ENCODE measurements around the gene IQCF2. TPM values are rescaled to one million over a fixed set of nuclear protein-coding genes. Genes with fewer than 3 reads are reported as not detected.
"Not testable (repeated sequence)": the region's sequence is repeated elsewhere in the genome, so short reads cannot be mapped to it uniquely, and the experiment has no call there.

Gene IQCF2
- polyA plus RNA-seq, 1 donor = not detected

DNA sequence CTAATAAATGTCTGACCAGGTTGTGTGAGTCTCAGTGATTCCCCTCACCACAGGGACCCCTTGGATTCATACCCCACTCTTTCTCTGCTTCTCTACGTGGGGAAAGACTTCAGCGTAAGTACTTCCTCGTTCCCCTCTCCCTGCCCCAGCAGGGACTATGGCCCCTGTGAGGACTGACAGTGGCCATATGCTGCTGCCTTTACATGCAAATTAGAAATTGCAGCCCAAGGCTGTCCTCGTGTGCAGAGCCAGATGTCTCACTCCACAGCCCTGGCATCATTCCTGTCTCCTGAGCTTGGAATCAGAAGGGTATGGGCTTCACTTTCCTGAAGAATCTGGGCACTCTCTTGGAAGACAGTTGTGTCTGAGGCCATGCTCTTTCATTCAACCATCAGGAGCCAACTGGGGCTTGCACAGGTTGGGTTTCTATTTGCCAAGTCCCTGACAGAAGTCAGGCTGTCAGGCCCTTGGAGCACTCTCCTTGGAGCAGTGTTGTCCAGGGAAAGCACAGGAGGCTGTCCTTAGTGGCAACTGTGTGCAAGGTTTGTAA, 30.5 kb upstream of the IQCF2 start:
- no peaks in the 10 kb centered on the region for H3K27me3 ChIP-seq (ENCODE audit: control insufficient read depth, insufficient read depth, low read length)
- no peak overlapping the region for H3K27ac ChIP-seq (ENCODE audit: low read length)
- H3K4me3 ChIP-seq (ENCODE audit: low read length) = no peak overlapping the region
- no peak for DNase-seq
- no CpG with 5 or more reads among the region's 4 CpGs for WGBS (ENCODE audit: insufficient coverage, low lambda C conversion rate)
- H3K4me1 ChIP-seq (ENCODE audit: control insufficient read depth, insufficient read depth, low read length) = no peaks in the 10 kb centered on the region
- H3K36me3 ChIP-seq (ENCODE audit: control insufficient read depth, insufficient read depth, low read length) = no peaks in the 10 kb centered on the region
- no peaks in the 10 kb centered on the region for H3K9me3 ChIP-seq (ENCODE audit: control insufficient read depth, low read depth, low read length)

DNA sequence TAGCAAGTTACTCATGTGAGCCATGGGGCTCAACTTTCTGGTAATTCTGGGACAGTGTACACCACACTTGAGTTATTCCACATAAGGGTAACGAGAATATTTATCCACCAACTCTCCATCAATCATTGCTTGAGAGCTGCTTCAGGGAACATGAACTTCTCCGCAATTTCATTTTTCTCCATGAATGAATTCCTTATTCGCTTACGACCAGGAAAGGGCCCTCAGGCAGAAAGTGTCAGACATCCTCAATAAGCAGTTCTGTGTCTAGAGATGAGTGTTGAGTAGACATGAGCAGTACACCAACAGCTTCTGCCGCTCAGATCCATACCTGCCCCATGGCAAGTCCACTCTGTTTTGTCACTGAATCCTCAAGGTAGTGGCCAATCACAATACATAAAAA, 24.8 kb upstream of the IQCF2 start:
- no peaks in the 10 kb centered on the region for H3K4me1 ChIP-seq (ENCODE audit: control insufficient read depth, insufficient read depth, low read length)
- no peaks in the 10 kb centered on the region for H3K36me3 ChIP-seq (ENCODE audit: control insufficient read depth, insufficient read depth, low read length)
- H3K9me3 ChIP-seq (ENCODE audit: control insufficient read depth, low read depth, low read length) = no peaks in the 10 kb centered on the region
- H3K27me3 ChIP-seq (ENCODE audit: control insufficient read depth, insufficient read depth, low read length) = no peaks in the 10 kb centered on the region
- H3K4me3 ChIP-seq (ENCODE audit: low read length) = no peak overlapping the region
- no peak overlapping the region for H3K27ac ChIP-seq (ENCODE audit: low read length)
- WGBS (ENCODE audit: insufficient coverage, low lambda C conversion rate) = 83% methylated on average over 1 of the region's 5 CpGs
- no peak for DNase-seq

GRCh38 chr3:51845129-51845528, 16.3 kb upstream of the IQCF2 start:
- Histone ChIP-seq H3K9me3 (ENCODE audit: control insufficient read depth, low read depth, low read length) (peaks cover 3% of the 10 kb centered on the region), H3K27ac (ENCODE audit: low read length) (no peak overlapping the region), H3K4me1 (ENCODE audit: control insufficient read depth, insufficient read depth, low read length) (no peaks in the 10 kb centered on the region), H3K36me3 (ENCODE audit: control insufficient read depth, insufficient read depth, low read length) (no peaks in the 10 kb centered on the region), H3K4me3 (ENCODE audit: low read length) (no peak overlapping the region), H3K27me3 (ENCODE audit: control insufficient read depth, insufficient read depth, low read length) (peaks cover 5% of the 10 kb centered on the region)
- no peak for DNase-seq
- WGBS (ENCODE audit: insufficient coverage, low lambda C conversion rate) = 88% methylated on average over 3 of the region's 7 CpGs

DNA sequence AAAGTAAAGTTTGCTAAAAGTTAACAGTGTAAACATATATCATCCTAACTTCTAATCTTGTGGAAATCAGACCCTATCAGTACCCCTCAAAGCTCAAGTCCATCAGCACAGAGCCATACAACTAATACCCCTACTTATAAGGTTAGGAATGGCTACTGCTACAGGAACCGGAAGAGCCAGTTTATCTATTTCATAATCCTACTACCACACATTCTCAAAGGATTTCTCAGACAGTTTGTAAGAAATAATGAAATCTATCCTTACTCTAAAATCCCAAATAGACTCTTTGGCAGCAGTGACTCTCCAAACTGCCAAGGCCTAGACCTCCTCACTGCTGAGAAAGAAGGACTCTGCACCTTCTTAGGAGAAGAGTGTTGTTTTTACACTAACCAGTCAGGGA, 6.0 kb upstream of the IQCF2 start:
- H3K4me1 ChIP-seq (ENCODE audit: control insufficient read depth, insufficient read depth, low read length); H3K27me3 ChIP-seq (ENCODE audit: control insufficient read depth, insufficient read depth, low read length); H3K36me3 ChIP-seq (ENCODE audit: control insufficient read depth, insufficient read depth, low read length); H3K9me3 ChIP-seq (ENCODE audit: control insufficient read depth, low read depth, low read length); H3K4me3 ChIP-seq (ENCODE audit: low read length); DNase-seq; H3K27ac ChIP-seq (ENCODE audit: low read length): not testable (repeated sequence)
- WGBS (ENCODE audit: insufficient coverage, low lambda C conversion rate) = no CpG with 5 or more reads among the region's 1 CpG

- no peak for DNase-seq
- H3K36me3 ChIP-seq (ENCODE audit: control insufficient read depth, insufficient read depth, low read length) = no peaks in the 10 kb centered on the region
- H3K27me3 ChIP-seq (ENCODE audit: control insufficient read depth, insufficient read depth, low read length) = no peaks in the 10 kb centered on the region
- H3K4me3 ChIP-seq (ENCODE audit: low read length) = no peak overlapping the region
- H3K9me3 ChIP-seq (ENCODE audit: control insufficient read depth, low read depth, low read length) = peaks cover 4% of the 10 kb centered on the region
- H3K27ac ChIP-seq (ENCODE audit: low read length) = no peak overlapping the region
- WGBS (ENCODE audit: insufficient coverage, low lambda C conversion rate) = no CpG with 5 or more reads among the region's 13 CpGs
- no peaks in the 10 kb centered on the region for H3K4me1 ChIP-seq (ENCODE audit: control insufficient read depth, insufficient read depth, low read length)
Observed at GRCh38 chr3:51862886-51863285, 1.5 kb downstream of the IQCF2 start.

DNA sequence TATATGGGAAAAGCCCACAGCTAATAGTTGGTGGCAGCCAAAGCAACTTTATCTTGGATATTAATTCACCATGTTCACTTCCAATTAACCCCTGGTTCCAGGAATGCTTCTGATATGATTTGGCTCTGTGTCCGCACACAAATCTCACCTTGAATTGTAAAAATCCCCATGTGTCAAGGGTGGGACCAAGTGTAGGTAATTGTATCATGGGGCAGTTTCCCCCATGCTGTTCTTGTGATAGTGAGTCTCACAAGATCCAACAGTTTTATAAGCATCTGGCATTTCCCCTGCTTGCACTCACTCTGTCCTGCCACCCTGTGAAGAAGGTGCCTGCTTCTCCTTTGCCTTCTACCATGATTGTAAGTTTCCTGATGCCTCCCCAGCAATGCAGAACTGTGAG, 7.5 kb downstream of the IQCF2 start:
- no CpG with 5 or more reads among the region's 1 CpG for WGBS (ENCODE audit: insufficient coverage, low lambda C conversion rate)
- not testable (repeated sequence) for H3K27ac ChIP-seq (ENCODE audit: low read length)

GRCh38 chr3:51869304-51869703, 7.9 kb downstream of the IQCF2 start:
- Histone ChIP-seq H3K27ac (ENCODE audit: low read length) (no peak overlapping the region), H3K9me3 (ENCODE audit: control insufficient read depth, low read depth, low read length) (no peaks in the 10 kb centered on the region), H3K4me3 (ENCODE audit: low read length) (no peak overlapping the region), H3K4me1 (ENCODE audit: control insufficient read depth, insufficient read depth, low read length) (no peaks in the 10 kb centered on the region), H3K36me3 (ENCODE audit: control insufficient read depth, insufficient read depth, low read length) (no peaks in the 10 kb centered on the region), H3K27me3 (ENCODE audit: control insufficient read depth, insufficient read depth, low read length) (no peaks in the 10 kb centered on the region)
- no CpG with 5 or more reads among the region's 2 CpGs for WGBS (ENCODE audit: insufficient coverage, low lambda C conversion rate)
- no peak for DNase-seq

More for the DNA sequence above, 7.5 kb downstream of the IQCF2 start:
- DNase-seq; H3K27me3 ChIP-seq (ENCODE audit: control insufficient read depth, insufficient read depth, low read length); H3K9me3 ChIP-seq (ENCODE audit: control insufficient read depth, low read depth, low read length); H3K4me3 ChIP-seq (ENCODE audit: low read length); H3K36me3 ChIP-seq (ENCODE audit: control insufficient read depth, insufficient read depth, low read length); H3K4me1 ChIP-seq (ENCODE audit: control insufficient read depth, insufficient read depth, low read length): not testable (repeated sequence)

DNA sequence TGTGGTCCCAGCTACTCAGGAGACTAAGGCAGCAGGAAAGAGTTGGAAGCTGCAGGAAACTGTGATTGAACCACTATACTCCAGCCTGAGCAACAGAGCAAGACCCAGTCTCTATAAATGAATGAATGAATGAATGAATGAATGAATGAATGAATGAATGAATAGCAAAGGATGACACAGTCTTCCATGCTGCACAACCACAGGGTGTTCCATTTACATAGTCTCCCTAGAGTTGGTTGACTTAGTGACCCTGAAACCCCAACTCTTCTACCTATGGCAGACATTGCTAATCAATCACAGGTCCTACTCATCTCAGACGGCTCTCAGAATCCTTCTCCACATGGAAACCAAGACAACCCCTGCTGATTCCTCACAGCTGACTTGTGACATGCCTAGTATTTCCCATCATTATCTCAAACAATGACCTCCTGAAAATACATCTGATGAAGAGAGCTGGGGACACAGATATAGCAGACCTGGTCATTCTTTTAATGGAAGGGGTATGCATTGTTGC, 11.9 kb downstream of the IQCF2 start:
- Histone ChIP-seq H3K27ac (ENCODE audit: low read length) (no peak overlapping the region), H3K36me3 (ENCODE audit: control insufficient read depth, insufficient read depth, low read length) (no peaks in the 10 kb centered on the region), H3K4me1 (ENCODE audit: control insufficient read depth, insufficient read depth, low read length) (no peaks in the 10 kb centered on the region), H3K9me3 (ENCODE audit: control insufficient read depth, low read depth, low read length) (no peaks in the 10 kb centered on the region), H3K4me3 (ENCODE audit: low read length) (no peak overlapping the region), H3K27me3 (ENCODE audit: control insufficient read depth, insufficient read depth, low read length) (peaks cover 2% of the 10 kb centered on the region)
- no CpG with 5 or more reads among the region's 1 CpG for WGBS (ENCODE audit: insufficient coverage, low lambda C conversion rate)
- DNase-seq = no peak

GRCh38 chr3:51873876-51874275, 12.5 kb downstream of the IQCF2 start:
- Histone ChIP-seq H3K4me1 (ENCODE audit: control insufficient read depth, insufficient read depth, low read length) (no peaks in the 10 kb centered on the region), H3K4me3 (ENCODE audit: low read length) (no peak overlapping the region), H3K27me3 (ENCODE audit: control insufficient read depth, insufficient read depth, low read length) (peaks cover 2% of the 10 kb centered on the region), H3K27ac (ENCODE audit: low read length) (no peak overlapping the region), H3K9me3 (ENCODE audit: control insufficient read depth, low read depth, low read length) (no peaks in the 10 kb centered on the region), H3K36me3 (ENCODE audit: control insufficient read depth, insufficient read depth, low read length) (no peaks in the 10 kb centered on the region)
- no CpG with 5 or more reads among the region's 10 CpGs for WGBS (ENCODE audit: insufficient coverage, low lambda C conversion rate)
- no peak for DNase-seq

DNA sequence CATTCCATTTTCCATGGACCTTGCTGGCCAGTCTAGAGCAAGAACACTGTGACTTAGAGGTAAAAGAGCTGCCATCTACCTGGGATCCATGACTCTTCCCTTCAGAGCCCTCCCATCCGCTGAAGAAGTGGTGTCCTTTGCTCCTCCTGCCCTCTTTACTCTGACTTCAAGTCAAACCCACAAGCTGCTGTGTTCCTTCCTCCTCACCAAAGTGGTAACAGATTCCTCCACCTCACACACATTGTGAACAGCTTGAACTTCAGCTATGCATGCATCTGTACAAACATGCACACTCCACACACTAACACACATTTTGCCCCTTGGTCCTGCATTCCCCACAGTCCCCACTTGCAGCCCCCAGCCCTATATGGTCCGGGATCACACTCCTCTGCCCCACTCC, 13.0 kb downstream of the IQCF2 start:
- H3K4me1 ChIP-seq (ENCODE audit: control insufficient read depth, insufficient read depth, low read length) = no peaks in the 10 kb centered on the region
- no peaks in the 10 kb centered on the region for H3K9me3 ChIP-seq (ENCODE audit: control insufficient read depth, low read depth, low read length)
- no peak overlapping the region for H3K4me3 ChIP-seq (ENCODE audit: low read length)
- H3K36me3 ChIP-seq (ENCODE audit: control insufficient read depth, insufficient read depth, low read length) = no peaks in the 10 kb centered on the region
- H3K27ac ChIP-seq (ENCODE audit: low read length) = no peak overlapping the region
- DNase-seq = no peak
- H3K27me3 ChIP-seq (ENCODE audit: control insufficient read depth, insufficient read depth, low read length) = peaks cover 2% of the 10 kb centered on the region
- WGBS (ENCODE audit: insufficient coverage, low lambda C conversion rate) = no CpG with 5 or more reads among the region's 2 CpGs

- no peak overlapping the region for H3K4me3 ChIP-seq (ENCODE audit: low read length)
- no peaks in the 10 kb centered on the region for H3K4me1 ChIP-seq (ENCODE audit: control insufficient read depth, insufficient read depth, low read length)
- DNase-seq = no peak
- no peak overlapping the region for H3K27ac ChIP-seq (ENCODE audit: low read length)
- WGBS (ENCODE audit: insufficient coverage, low lambda C conversion rate) = no CpG with 5 or more reads among the region's 4 CpGs
- H3K9me3 ChIP-seq (ENCODE audit: control insufficient read depth, low read depth, low read length) = no peaks in the 10 kb centered on the region
- no peaks in the 10 kb centered on the region for H3K36me3 ChIP-seq (ENCODE audit: control insufficient read depth, insufficient read depth, low read length)
- H3K27me3 ChIP-seq (ENCODE audit: control insufficient read depth, insufficient read depth, low read length) = peaks cover 2% of the 10 kb centered on the region
Observed at GRCh38 chr3:51874889-51875288, 13.5 kb downstream of the IQCF2 start.
